ENCODE data around the gene LAT. TPM values are rescaled to one million over a fixed set of nuclear protein-coding genes. Genes with fewer than 3 reads are reported as not detected.

Gene LAT
- total RNA-seq, 1 donor: 1.4 TPM

DNA sequence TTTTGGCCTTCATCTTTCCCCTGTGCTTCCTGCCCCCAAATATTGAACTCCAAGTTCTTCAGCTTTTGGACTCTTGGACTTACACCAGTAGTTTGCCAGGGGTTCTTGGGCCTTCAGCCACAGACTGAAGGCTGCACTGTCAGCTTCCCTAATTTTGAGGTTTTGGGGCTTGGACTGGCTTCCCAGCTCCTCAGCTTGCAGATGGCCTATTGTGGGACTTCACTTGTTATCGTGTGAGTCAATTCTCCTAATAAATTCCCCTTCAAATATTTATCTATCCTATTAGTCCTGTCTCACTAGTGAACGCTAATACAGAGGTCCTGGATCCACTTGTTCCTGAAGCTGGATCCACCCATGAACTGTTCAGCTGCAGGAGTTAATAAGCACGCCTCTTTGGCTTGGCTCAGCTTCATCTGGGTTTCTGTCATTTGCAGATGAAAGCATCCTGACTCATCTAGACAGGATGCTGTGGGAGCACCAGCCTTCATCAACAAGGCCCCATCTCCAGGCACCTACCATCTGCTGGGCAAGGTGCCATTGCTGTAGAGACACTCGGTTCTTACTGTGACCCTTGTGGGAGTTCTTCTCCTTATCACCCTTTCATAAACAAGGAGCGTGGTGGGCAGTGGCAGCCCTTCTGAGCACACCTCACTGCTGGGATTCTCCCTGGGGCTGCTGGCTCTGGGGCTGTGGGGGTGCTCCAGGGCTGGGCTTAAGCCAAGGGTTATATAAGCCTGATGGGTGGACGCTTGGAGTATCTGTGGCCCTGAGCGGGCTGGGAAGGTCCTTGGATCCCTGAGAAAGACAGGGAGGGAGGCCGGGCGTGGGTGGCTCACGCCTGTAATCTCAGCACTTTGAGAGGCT is 23.1 kb downstream of the LAT start:
- Histone ChIP-seq H3K36me3 (ENCODE audit: insufficient read depth, low read length) (no peaks in the 10 kb centered on the region), H3K27me3 (ENCODE audit: insufficient read depth, low read length) (no peaks in the 10 kb centered on the region), H2AFZ (ENCODE audit: low read length) (no peak overlapping the region), H4K20me1 (ENCODE audit: insufficient read depth, low read length) (no peaks in the 10 kb centered on the region), H3K4me1 (ENCODE audit: insufficient read depth, low read length) (peaks cover 4% of the 10 kb centered on the region), H3K4me3 (ENCODE audit: insufficient read depth, low read length) (no peak overlapping the region), H3K27ac (ENCODE audit: low read depth, low read length) (no peak overlapping the region), H3K79me2 (ENCODE audit: insufficient read depth, low read length) (no peaks in the 10 kb centered on the region), H3K9me3 (ENCODE audit: low read depth, low read length) (no peaks in the 10 kb centered on the region), H3K4me2 (ENCODE audit: insufficient read depth, low read length) (no peak overlapping the region)
- no peak for TF ChIP-seq CTCF (IDR thresholded peaks at IDR 0.05; ENCODE audit: extremely low read depth, low read depth, low read length)
- DNase-seq (ENCODE audit: insufficient read length, low spot score, missing footprints): peak; percentile 93

DNA sequence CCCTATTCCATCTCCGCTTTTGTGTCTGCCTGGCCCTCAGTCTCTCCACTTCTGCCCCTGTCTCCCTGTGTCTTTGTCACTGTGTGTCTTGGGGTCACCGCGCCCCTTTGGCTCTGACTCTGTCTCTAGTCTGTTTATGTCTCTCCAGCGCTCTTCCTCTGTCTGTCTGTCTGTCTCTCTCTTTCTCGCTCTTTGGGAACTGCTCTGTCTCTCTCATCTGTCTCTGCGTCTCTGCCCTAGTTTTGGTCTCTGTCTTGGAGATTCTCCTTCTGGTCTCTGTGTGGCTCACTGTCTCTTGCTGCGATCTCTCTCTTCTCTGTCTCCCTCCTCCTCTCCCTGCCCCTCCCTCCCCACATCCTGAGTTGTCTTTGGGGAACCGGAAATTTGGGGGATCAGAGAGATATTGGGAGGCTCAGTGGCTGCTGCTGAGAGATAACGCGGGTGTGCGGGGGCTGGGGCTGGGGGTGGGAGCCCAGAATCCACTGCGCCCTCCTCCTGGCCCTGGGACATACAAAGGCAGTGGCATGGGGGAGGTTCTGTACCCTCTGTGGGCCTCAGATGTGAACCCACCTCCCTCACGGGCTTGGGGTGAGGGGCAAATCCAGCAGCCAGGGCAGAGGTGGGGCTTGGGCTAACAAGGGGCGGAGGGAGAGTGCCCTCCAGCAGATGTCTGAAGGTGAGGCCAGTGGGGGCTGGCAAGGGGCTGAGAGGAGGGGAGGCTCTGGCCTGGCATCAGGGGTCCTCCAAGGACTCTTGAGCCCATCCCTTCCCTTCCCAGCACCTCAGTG is 24.4 kb downstream of the LAT start:
- H3K4me3 ChIP-seq (ENCODE audit: insufficient read depth, low read length): no peak overlapping the region
- no peaks in the 10 kb centered on the region for H3K79me2 ChIP-seq (ENCODE audit: insufficient read depth, low read length)
- H3K27ac ChIP-seq (ENCODE audit: low read depth, low read length): no peak overlapping the region
- TF ChIP-seq CTCF (IDR thresholded peaks at IDR 0.05; ENCODE audit: extremely low read depth, low read depth, low read length): no peak
- no peaks in the 10 kb centered on the region for H3K9me3 ChIP-seq (ENCODE audit: low read depth, low read length)
- peak; percentile 46 for DNase-seq (ENCODE audit: insufficient read length, low spot score, missing footprints)
- no peak overlapping the region for H3K4me2 ChIP-seq (ENCODE audit: insufficient read depth, low read length)
- H2AFZ ChIP-seq (ENCODE audit: low read length): no peak overlapping the region
- H3K36me3 ChIP-seq (ENCODE audit: insufficient read depth, low read length): no peaks in the 10 kb centered on the region
- no peaks in the 10 kb centered on the region for H4K20me1 ChIP-seq (ENCODE audit: insufficient read depth, low read length)
- H3K4me1 ChIP-seq (ENCODE audit: insufficient read depth, low read length): peaks cover 4% of the 10 kb centered on the region
- H3K27me3 ChIP-seq (ENCODE audit: insufficient read depth, low read length): no peaks in the 10 kb centered on the region

GRCh38 chr16:29009838-29010166 is 24.9 kb downstream of the LAT start:
- H3K4me1 ChIP-seq (ENCODE audit: insufficient read depth, low read length): peaks cover 4% of the 10 kb centered on the region
- H3K4me2 ChIP-seq (ENCODE audit: insufficient read depth, low read length): no peak overlapping the region
- H3K79me2 ChIP-seq (ENCODE audit: insufficient read depth, low read length): no peaks in the 10 kb centered on the region
- H4K20me1 ChIP-seq (ENCODE audit: insufficient read depth, low read length): no peaks in the 10 kb centered on the region
- H3K27ac ChIP-seq (ENCODE audit: low read depth, low read length): no peak overlapping the region
- no peaks in the 10 kb centered on the region for H3K36me3 ChIP-seq (ENCODE audit: insufficient read depth, low read length)
- no peak overlapping the region for H3K4me3 ChIP-seq (ENCODE audit: insufficient read depth, low read length)
- H3K27me3 ChIP-seq (ENCODE audit: insufficient read depth, low read length): no peaks in the 10 kb centered on the region
- H2AFZ ChIP-seq (ENCODE audit: low read length): no peak overlapping the region
- peak; percentile 11 for DNase-seq (ENCODE audit: insufficient read length, low spot score, missing footprints)
- H3K9me3 ChIP-seq (ENCODE audit: low read depth, low read length): no peaks in the 10 kb centered on the region
- TF ChIP-seq CTCF (IDR thresholded peaks at IDR 0.05; ENCODE audit: extremely low read depth, low read depth, low read length): no peak

GRCh38 chr16:29011112-29011511 is 26.3 kb downstream of the LAT start:
- Histone ChIP-seq H3K27me3 (ENCODE audit: insufficient read depth, low read length) (no peaks in the 10 kb centered on the region), H3K9me3 (ENCODE audit: low read depth, low read length) (no peaks in the 10 kb centered on the region), H3K4me3 (ENCODE audit: insufficient read depth, low read length) (no peak overlapping the region), H3K27ac (ENCODE audit: low read depth, low read length) (no peak overlapping the region), H3K4me1 (ENCODE audit: insufficient read depth, low read length) (peaks cover 4% of the 10 kb centered on the region), H4K20me1 (ENCODE audit: insufficient read depth, low read length) (no peaks in the 10 kb centered on the region), H2AFZ (ENCODE audit: low read length) (no peak overlapping the region), H3K36me3 (ENCODE audit: insufficient read depth, low read length) (no peaks in the 10 kb centered on the region), H3K4me2 (ENCODE audit: insufficient read depth, low read length) (no peak overlapping the region), H3K79me2 (ENCODE audit: insufficient read depth, low read length) (no peaks in the 10 kb centered on the region)
- no peak for TF ChIP-seq CTCF (IDR thresholded peaks at IDR 0.05; ENCODE audit: extremely low read depth, low read depth, low read length)
- no peak for DNase-seq (ENCODE audit: insufficient read length, low spot score, missing footprints)

Data from osteoblast (primary cell).